GM15510 (cell line): ENCODE measurements around the gene TBC1D9B.

ENCODE experiments used
- POLR2A ChIP-seq: IDR thresholded peaks from 3 replicates; pipeline ENCODE4 v1.6.1; 2011; ENCODE audit warnings: borderline replicate concordance; ENCODE audit not compliant: insufficient read length; ENCODE audit errors: extremely low read depth

TBC1D9B gene

GRCh38 chr5:179858241-179858585, 49.5 kb downstream of the TBC1D9B start:
- no peak for TF ChIP-seq POLR2A

- no peak for TF ChIP-seq POLR2A
Measured at GRCh38 chr5:179854356-179854755, 53.3 kb downstream of the TBC1D9B start.

GRCh38 chr5:179852993-179853547, 54.6 kb downstream of the TBC1D9B start:
- TF ChIP-seq POLR2A: no peak

GRCh38 chr5:179841621-179842020, 66.1 kb downstream of the TBC1D9B start:
- TF ChIP-seq POLR2A: no peak

GRCh38 chr5:179840766-179841165, 66.9 kb downstream of the TBC1D9B start:
- no peak for TF ChIP-seq POLR2A

- no peak for TF ChIP-seq POLR2A
Measured at GRCh38 chr5:179840321-179840720, 67.4 kb downstream of the TBC1D9B start.

- no peak for TF ChIP-seq POLR2A
Measured at GRCh38 chr5:179839328-179840256, 68.1 kb downstream of the TBC1D9B start.

- TF ChIP-seq POLR2A: no peak
Measured at GRCh38 chr5:179837076-179838011, 70.4 kb downstream of the TBC1D9B start.

GRCh38 chr5:179836225-179837019, 71.3 kb downstream of the TBC1D9B start:
- no peak for TF ChIP-seq POLR2A

- no peak for TF ChIP-seq POLR2A
Measured at GRCh38 chr5:179834120-179834519, 73.6 kb downstream of the TBC1D9B start.

- TF ChIP-seq POLR2A: no peak
Measured at GRCh38 chr5:179833709-179834070, 74.0 kb downstream of the TBC1D9B start.

- no peak for TF ChIP-seq POLR2A
Measured at GRCh38 chr5:179833056-179833708, 74.5 kb downstream of the TBC1D9B start.

GRCh38 chr5:179832039-179832745, 75.5 kb downstream of the TBC1D9B start:
- no peak for TF ChIP-seq POLR2A
